IMR-90 (cell line): ENCODE results near the gene BSDC1. TPM values are rescaled to one million over a fixed set of nuclear protein-coding genes. Genes with fewer than 3 reads are reported as not detected.

Experiments
- ATAC-seq: fragments of 200-7000 bp; cut with Tn5 transposase; 2 replicates; pipeline ENCODE4 v1.9.1; 2020; ENCODE audit warnings: low read depth, mild to moderate bottlenecking, moderate library complexity
- BruUV-seq: library from RNA; stranded (reverse); fragments of 400-500 nt; replicated peaks from 2 replicates; lab custom pipeline; 2021; lab: Mats Ljungman, UMichigan
- CTCF ChIA-PET: fragments of 300-600 bp; formaldehyde crosslinking; extraction: SDS; loops from one replicate; lab custom pipeline; 2021; ENCODE audit warnings: antibody characterized with exemption; lab: Yijun Ruan, JAX
- POLR2A ChIA-PET: fragments of 300-600 bp; sonication (Branson Sonifier 250); formaldehyde crosslinking; loops from one replicate; lab custom pipeline; 2022; ENCODE audit warnings: antibody characterized with exemption; ENCODE audit not compliant: unreplicated experiment; lab: Charles Lee
- DNase-seq: peaks from one replicate; pipeline ENCODE4 v3.0.0; 2013
- H2AFZ ChIP-seq: replicated peaks from 2 replicates; pipeline ENCODE3; 2013; ENCODE audit warnings: low read length, mild to moderate bottlenecking; ENCODE audit not compliant: poor library complexity
- H2AK5ac ChIP-seq: 2 replicates; pipeline ENCODE4 v1.6.1; 2013; ENCODE audit warnings: low read depth, low read length, inconsistent platforms
- H2AK9ac ChIP-seq: replicated peaks from 2 replicates; pipeline ENCODE3; 2013; ENCODE audit warnings: mild to moderate bottlenecking, low read depth, low read length, moderate library complexity; ENCODE audit not compliant: poor library complexity
- H2BK120ac ChIP-seq: 2 replicates; pipeline ENCODE4 v1.6.1; 2013; ENCODE audit warnings: low read depth, low read length, inconsistent platforms
- H2BK15ac ChIP-seq: 3 replicates; pipeline ENCODE4 v1.6.1; 2013; ENCODE audit warnings: low read depth, low read length, inconsistent platforms
- H2BK20ac ChIP-seq: 2 replicates; pipeline ENCODE4 v1.6.1; 2013; ENCODE audit warnings: low read depth, mild to moderate bottlenecking, inconsistent platforms, low read length, moderate library complexity
- H2BK5ac ChIP-seq: 2 replicates; pipeline ENCODE4 v1.6.1; 2013; ENCODE audit warnings: mild to moderate bottlenecking, low read depth, low read length, inconsistent platforms; ENCODE audit not compliant: poor library complexity, severe bottlenecking
- H3K14ac ChIP-seq: replicated peaks from 2 replicates; pipeline ENCODE4 v1.6.1; 2013; ENCODE audit warnings: low read depth, low read length, inconsistent platforms
- H3K18ac ChIP-seq: 2 replicates; pipeline ENCODE4 v1.6.1; 2013; ENCODE audit warnings: low read depth, low read length, control low read depth
- H3K23ac ChIP-seq: 2 replicates; pipeline ENCODE4 v1.6.1; 2013; ENCODE audit warnings: low read depth, low read length, inconsistent platforms
- H3K27ac ChIP-seq: 2 replicates; pipeline ENCODE4 v1.5.1; 2013; ENCODE audit warnings: mild to moderate bottlenecking, control low read depth, low read length; ENCODE audit not compliant: insufficient read depth
- H3K27me3 ChIP-seq: 2 replicates; pipeline ENCODE4 v1.6.1; 2013; ENCODE audit warnings: low read length; ENCODE audit not compliant: control insufficient read depth, insufficient read depth
- H3K36me3 ChIP-seq: 2 replicates; pipeline ENCODE4 v1.6.1; 2013; ENCODE audit warnings: low read length, mixed read lengths; ENCODE audit not compliant: control insufficient read depth, insufficient read depth
- H3K4ac ChIP-seq: 2 replicates; pipeline ENCODE4 v1.6.1; 2013; ENCODE audit warnings: low read depth, low read length, inconsistent platforms
- H3K4me1 ChIP-seq: 2 replicates; pipeline ENCODE4 v1.6.1; 2013; ENCODE audit warnings: low read length, mixed read lengths; ENCODE audit not compliant: control insufficient read depth, insufficient read depth
- H3K4me2 ChIP-seq: 2 replicates; pipeline ENCODE4 v1.6.1; 2013; ENCODE audit warnings: low read depth, mild to moderate bottlenecking, control low read depth, low read length, moderate library complexity
- H3K4me3 ChIP-seq: 2 replicates; pipeline ENCODE4 v1.5.1; 2013; ENCODE audit warnings: low read depth, mild to moderate bottlenecking, control low read depth, low read length, moderate library complexity; ENCODE audit not compliant: insufficient read depth
- H3K56ac ChIP-seq: 2 replicates; pipeline ENCODE4 v1.6.1; 2013; ENCODE audit warnings: low read length, inconsistent platforms; ENCODE audit not compliant: insufficient read depth; ENCODE audit errors: extremely low read depth
- H3K79me1 ChIP-seq, 2 experiments: 2 replicates each; pipeline ENCODE4 v1.6.1; 2013; ENCODE audit warnings: low read length in 2 of 2, inconsistent platforms in 1 of 2, low read depth in 1 of 2
- H3K9ac ChIP-seq: 2 replicates; pipeline ENCODE4 v1.6.1; 2013; ENCODE audit warnings: low read depth, low read length, control low read depth
- H3K9me1 ChIP-seq: 2 replicates; pipeline ENCODE4 v1.6.1; 2013; ENCODE audit warnings: low read length, inconsistent platforms; ENCODE audit not compliant: insufficient read depth
- H3K9me3 ChIP-seq: 2 replicates; pipeline ENCODE4 v1.6.1; 2013; ENCODE audit warnings: low read length; ENCODE audit not compliant: control insufficient read depth, insufficient read depth
- H4K20me1 ChIP-seq: 2 replicates; pipeline ENCODE4 v1.6.1; 2013; ENCODE audit warnings: low read length, inconsistent platforms; ENCODE audit not compliant: insufficient read depth
- H4K5ac ChIP-seq: 2 replicates; pipeline ENCODE4 v1.6.1; 2013; ENCODE audit warnings: mild to moderate bottlenecking, low read depth, low read length, control low read depth
- H4K8ac ChIP-seq, 2 experiments: 2 replicates each; pipeline ENCODE4 v1.6.1; 2013; ENCODE audit warnings: low read depth in 2 of 2, low read length in 2 of 2, control low read depth in 1 of 2, inconsistent platforms in 1 of 2
- H4K91ac ChIP-seq: 2 replicates; pipeline ENCODE4 v1.6.1; 2013; ENCODE audit warnings: low read depth, low read length, inconsistent platforms; ENCODE audit not compliant: insufficient read depth
- MAFK ChIP-seq: IDR thresholded peaks from 2 replicates; pipeline ENCODE4 v1.6.1; 2012; ENCODE audit warnings: low read depth, low read length, improper control_type of control experiment
- RFX5 ChIP-seq: IDR thresholded peaks from 2 replicates; pipeline ENCODE4 v1.8.0; 2012; ENCODE audit warnings: low read depth, mild to moderate bottlenecking, low read length, moderate library complexity
- SMC3 ChIP-seq: fragments of 150-350 bp; IDR thresholded peaks from 2 replicates; pipeline ENCODE4 v1.6.1; 2016; ENCODE audit warnings: low read depth, mild to moderate bottlenecking, antibody characterized with exemption, low read length, moderate library complexity
- WGBS, 2 experiments: methylation state at CpG; one replicate each; pipeline versions ENCODE4 v1.1.5 to v1.1.7; 2013; ENCODE audit warnings: missing lambda C conversion rate in 2 of 2; ENCODE audit not compliant: insufficient read length in 1 of 2; ENCODE audit errors: extremely low coverage in 2 of 2; 5-methylcytosine and 5-hydroxymethylcytosine counted together
- dilution Hi-C: fragments of 300-500 bp; cut with HindIII; formaldehyde crosslinking; loops from one replicate; pipeline ENCODE4 v1.14.3; 2018; ENCODE audit warnings: low sequenced_read_pairs; ENCODE audit not compliant: unreplicated experiment
- in situ Hi-C: fragments of 300-500 bp; cut with MboI; formaldehyde crosslinking; loops from 3 replicates; pipeline ENCODE4 v1.14.3; 2019; ENCODE audit warnings: low sequenced_read_pairs, inconsistent platforms, mixed read lengths
- intact Hi-C: fragments of 100-400 bp; cut with micrococcal nuclease; formaldehyde crosslinking; loops from 2 replicates; pipeline ENCODE4 v1.10.0; 2022
- polyA plus RNA-seq, 3 experiments: library from polyadenylated mRNA; depleted of rRNA; stranded (reverse); fragments of >200 nt; gene quantifications; 2 replicates each; pipeline ENCODE4 v1.2.3, GENCODE V29; 2012; ENCODE audit warnings: low replicate concordance in 1 of 3
- total RNA-seq: library from RNA; depleted of rRNA; stranded (reverse); fragments of >200 nt; gene quantifications from 2 replicates; pipeline ENCODE4 v1.2.3, GENCODE V29; 2012; rRNA removed

The BSDC1 gene
- total and polyA plus RNA-seq, 2 of the 4 experiments (the other 2 are of a cell fraction), result 56.8 to 60.4 TPM

GRCh38 chr1:32316903-32317277 lies 77.4 kb downstream of the BSDC1 start:
- H3K4me2 ChIP-seq, result no peak overlapping the region
- in situ Hi-C loops, result no loop called here
- H4K8ac ChIP-seq, result no peak overlapping the region
- H2BK20ac ChIP-seq, result no peak overlapping the region
- H3K4me3 ChIP-seq, result no peak overlapping the region
- no peak overlapping the region for H2AK9ac ChIP-seq
- no peaks in the 10 kb centered on the region for H3K9me3 ChIP-seq
- no peak overlapping the region for H4K5ac ChIP-seq
- no peak overlapping the region for H4K91ac ChIP-seq
- H3K36me3 ChIP-seq, result peaks cover 26% of the 10 kb centered on the region
- no peak overlapping the region for H3K27ac ChIP-seq
- H4K20me1 ChIP-seq, result no peaks in the 10 kb centered on the region; the same call in 1 of the 2 replicates
- ChIA-PET CTCF (interaction anchor here (1.5 kb wide), 1 partner anchor 11 kb away, joined by 3 read pairs; no protein-coding TSS in a partner anchor), POLR2A (interaction anchor here (0.6 kb wide), 1 partner anchor 70 kb away, joined by 3 read pairs; the partner anchor contains the start of gene FAM167B)
- no peak overlapping the region for H2BK15ac ChIP-seq
- H3K79me1 ChIP-seq, result peaks cover 16 to 55% of the 10 kb centered on the region in 2 experiments
- H3K9me1 ChIP-seq, result peaks cover 5% of the 10 kb centered on the region; the same call in 1 of the 2 replicates
- H3K9ac ChIP-seq, result no peak overlapping the region
- no peak overlapping the region for H3K14ac ChIP-seq
- no peak overlapping the region for H3K56ac ChIP-seq
- H2AFZ ChIP-seq, result no peak overlapping the region
- no peak overlapping the region for H2BK120ac ChIP-seq
- TF ChIP-seq RFX5, result no peak
- no peak for TF ChIP-seq MAFK
- no peak for TF ChIP-seq SMC3
- no peak for DNase-seq
- ATAC-seq, result no peak
- no peak overlapping the region for H2AK5ac ChIP-seq
- WGBS, 2 experiments, result no CpG with 5 or more reads among the region's 3 CpGs
- H3K23ac ChIP-seq, result no peak overlapping the region
- intact Hi-C loops, result loop anchor here (1.0 kb wide), 1 partner anchor 102 kb away; no protein-coding TSS in a partner anchor
- H3K4ac ChIP-seq, result no peak overlapping the region
- H3K18ac ChIP-seq, result no peak overlapping the region
- H3K4me1 ChIP-seq, result peaks cover 2% of the 10 kb centered on the region
- H2BK5ac ChIP-seq, result no peak overlapping the region
- no TSS peak for BruUV-seq
- no peaks in the 10 kb centered on the region for H3K27me3 ChIP-seq
- dilution Hi-C loops, result no loop called here

Other genes with a start within 250 kb of the BSDC1 start
- 102 and 104 TPM in 2 replicates for gene TXLNA, start 214.8 kb downstream of the BSDC1 start, total RNA-seq
- 37.9 and 47.6 TPM in 2 replicates for gene TXLNA, start 214.8 kb downstream of the BSDC1 start, polyA plus RNA-seq (2012; rRNA removed)
- 17.2 and 18.6 TPM in 2 replicates for gene CCDC28B, start 193.8 kb downstream of the BSDC1 start, total RNA-seq
- gene CCDC28B, start 193.8 kb downstream of the BSDC1 start, polyA plus RNA-seq (2012; rRNA removed), result 18.4 and 20.1 TPM in 2 replicates
- 1.9 and 2.2 TPM in 2 replicates for gene IQCC, start 188.8 kb downstream of the BSDC1 start, total RNA-seq
- 1.3 and 1.6 TPM in 2 replicates for gene IQCC, start 188.8 kb downstream of the BSDC1 start, polyA plus RNA-seq (2012; rRNA removed)
- gene DCDC2B, start 185.4 kb downstream of the BSDC1 start, total RNA-seq, result not detected in 2 replicates
- not detected in 2 replicates for gene DCDC2B, start 185.4 kb downstream of the BSDC1 start, polyA plus RNA-seq (2012; rRNA removed)
- 10.0 and 10.8 TPM in 2 replicates for gene TMEM234, start 172.1 kb downstream of the BSDC1 start, total RNA-seq
- 22.7 and 23.4 TPM in 2 replicates for gene TMEM234, start 172.1 kb downstream of the BSDC1 start, polyA plus RNA-seq (2012; rRNA removed)
- gene EIF3I, start 172.0 kb downstream of the BSDC1 start, total RNA-seq, result 574 and 716 TPM in 2 replicates
- gene EIF3I, start 172.0 kb downstream of the BSDC1 start, polyA plus RNA-seq (2012; rRNA removed), result 376 and 469 TPM in 2 replicates
- 0.18 TPM in 1 of 2 replicates, not detected in the other for gene FAM167B, start 147.2 kb downstream of the BSDC1 start, total RNA-seq
- 0.53 and 0.59 TPM in 2 replicates for gene FAM167B, start 147.2 kb downstream of the BSDC1 start, polyA plus RNA-seq (2012; rRNA removed)
- not detected in 2 replicates for gene LCK, start 143.2 kb downstream of the BSDC1 start, total RNA-seq
- not detected in 2 replicates for gene LCK, start 143.2 kb downstream of the BSDC1 start, polyA plus RNA-seq (2012; rRNA removed)
- gene HDAC1, start 102.4 kb downstream of the BSDC1 start, total RNA-seq, result 88.9 and 95.5 TPM in 2 replicates
- gene HDAC1, start 102.4 kb downstream of the BSDC1 start, polyA plus RNA-seq (2012; rRNA removed), result 131 and 139 TPM in 2 replicates
- gene MARCKSL1, start 58.2 kb downstream of the BSDC1 start, total RNA-seq, result 34.7 and 37.5 TPM in 2 replicates
- 199 and 218 TPM in 2 replicates for gene MARCKSL1, start 58.2 kb downstream of the BSDC1 start, polyA plus RNA-seq (2012; rRNA removed)
- gene FAM229A, start 32.0 kb downstream of the BSDC1 start, total RNA-seq, result 0.28 and 0.36 TPM in 2 replicates
- 3.9 and 4.3 TPM in 2 replicates for gene FAM229A, start 32.0 kb downstream of the BSDC1 start, polyA plus RNA-seq (2012; rRNA removed)
- not detected in 2 replicates for gene TSSK3, start 31.9 kb downstream of the BSDC1 start, total RNA-seq
- gene TSSK3, start 31.9 kb downstream of the BSDC1 start, polyA plus RNA-seq (2012; rRNA removed), result 0.24 and 0.96 TPM in 2 replicates
- not detected in 2 replicates for gene ZBTB8B, start 70.6 kb upstream of the BSDC1 start, total RNA-seq
- gene ZBTB8B, start 70.6 kb upstream of the BSDC1 start, polyA plus RNA-seq (2012; rRNA removed), result not detected in 2 replicates
- gene ZBTB8A, start 145.0 kb upstream of the BSDC1 start, total RNA-seq, result 6.1 and 7.5 TPM in 2 replicates
- 1.8 and 2.1 TPM in 2 replicates for gene ZBTB8A, start 145.0 kb upstream of the BSDC1 start, polyA plus RNA-seq (2012; rRNA removed)